Upper lobe of right lung (tissue), 1 donor: ENCODE results near the gene STK31. TPM values are rescaled to one million over a fixed set of nuclear protein-coding genes. Genes with fewer than 3 reads are reported as not detected.
"Not testable (repeated sequence)": the region's sequence is repeated elsewhere in the genome, so short reads cannot be mapped to it uniquely, and the experiment has no call there.

Experiments used
- ATAC-seq: fragments of 200-7000 bp; cut with Tn5 transposase; one replicate; pipeline ENCODE4 v1.9.1; 2020; ENCODE audit warnings: mild to moderate bottlenecking, moderate library complexity
- DNase-seq: peaks from one replicate; pipeline ENCODE4 v3.0.0-alpha.2; 2020
- H3K27ac ChIP-seq: fragments of 200-600 bp; one replicate; pipeline ENCODE4 v1.8.0; 2022
- H3K27me3 ChIP-seq: fragments of 200-600 bp; one replicate; pipeline ENCODE4 v1.8.0; 2022; ENCODE audit warnings: mild to moderate bottlenecking
- H3K36me3 ChIP-seq: fragments of 200-600 bp; one replicate; pipeline ENCODE4 v1.8.0; 2022
- H3K4me1 ChIP-seq: fragments of 200-600 bp; one replicate; pipeline ENCODE4 v1.8.0; 2022
- H3K4me3 ChIP-seq: fragments of 200-600 bp; one replicate; pipeline ENCODE4 v1.8.0; 2022; ENCODE audit warnings: mild to moderate bottlenecking
- H3K9me3 ChIP-seq: fragments of 200-600 bp; one replicate; pipeline ENCODE4 v1.8.0; 2022
- intact Hi-C: fragments of 100-400 bp; cut with DNase I; formaldehyde crosslinking; loops from one replicate; pipeline ENCODE4 v1.11.0; 2022
- total RNA-seq: library from RNA; stranded (reverse); fragmentation: NEBNext Ultra II Directional; extraction: Animal tissue kit (Norgen Biotek cat#: 25700); gene quantifications from one replicate; pipeline ENCODE4 v1.2.1, GENCODE V29; 2021
- TF ChIP-seq, protein P1 (sequence below): fragments of 200-600 bp; IDR thresholded peaks from one replicate; pipeline ENCODE4 v1.8.0; 2022; ENCODE audit warnings: antibody characterized with exemption
- donor health status: DM: no; HTN: yes; CAD: no; lungs with severe emphysema.

STK31 gene
- total RNA-seq, 1 donor from 2014 or later: 1.1 TPM

DNA sequence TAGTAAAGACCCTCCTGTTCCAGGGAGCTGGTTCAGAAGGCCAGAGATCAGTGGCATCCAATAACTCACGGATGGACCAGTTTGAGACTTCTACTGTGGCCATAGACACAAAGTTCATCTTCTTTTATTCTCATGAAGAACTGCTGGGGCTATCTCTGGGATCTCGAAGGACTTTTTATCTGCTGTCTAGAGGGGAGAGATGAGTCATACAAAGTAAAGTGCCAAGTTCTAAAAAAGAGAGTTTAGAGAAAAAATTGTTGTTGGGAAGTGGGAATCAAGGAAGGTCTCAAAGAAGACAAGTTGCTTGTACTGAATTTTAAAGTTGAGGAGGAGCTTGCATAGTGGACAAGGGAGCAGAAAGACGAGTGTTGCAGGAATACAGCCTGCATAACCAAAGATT, 38.0 kb upstream of the STK31 start:
- no peaks in the 10 kb centered on the region for H3K9me3 ChIP-seq
- intact Hi-C loops: no loop called here
- TF ChIP-seq, protein P1, sequence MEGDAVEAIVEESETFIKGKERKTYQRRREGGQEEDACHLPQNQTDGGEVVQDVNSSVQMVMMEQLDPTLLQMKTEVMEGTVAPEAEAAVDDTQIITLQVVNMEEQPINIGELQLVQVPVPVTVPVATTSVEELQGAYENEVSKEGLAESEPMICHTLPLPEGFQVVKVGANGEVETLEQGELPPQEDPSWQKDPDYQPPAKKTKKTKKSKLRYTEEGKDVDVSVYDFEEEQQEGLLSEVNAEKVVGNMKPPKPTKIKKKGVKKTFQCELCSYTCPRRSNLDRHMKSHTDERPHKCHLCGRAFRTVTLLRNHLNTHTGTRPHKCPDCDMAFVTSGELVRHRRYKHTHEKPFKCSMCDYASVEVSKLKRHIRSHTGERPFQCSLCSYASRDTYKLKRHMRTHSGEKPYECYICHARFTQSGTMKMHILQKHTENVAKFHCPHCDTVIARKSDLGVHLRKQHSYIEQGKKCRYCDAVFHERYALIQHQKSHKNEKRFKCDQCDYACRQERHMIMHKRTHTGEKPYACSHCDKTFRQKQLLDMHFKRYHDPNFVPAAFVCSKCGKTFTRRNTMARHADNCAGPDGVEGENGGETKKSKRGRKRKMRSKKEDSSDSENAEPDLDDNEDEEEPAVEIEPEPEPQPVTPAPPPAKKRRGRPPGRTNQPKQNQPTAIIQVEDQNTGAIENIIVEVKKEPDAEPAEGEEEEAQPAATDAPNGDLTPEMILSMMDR: no peak
- H3K36me3 ChIP-seq: no peaks in the 10 kb centered on the region
- DNase-seq: no peak
- no peaks in the 10 kb centered on the region for H3K27me3 ChIP-seq
- H3K27ac ChIP-seq: no peak overlapping the region
- no peaks in the 10 kb centered on the region for H3K4me1 ChIP-seq
- H3K4me3 ChIP-seq: no peak overlapping the region
- no peak for ATAC-seq

DNA sequence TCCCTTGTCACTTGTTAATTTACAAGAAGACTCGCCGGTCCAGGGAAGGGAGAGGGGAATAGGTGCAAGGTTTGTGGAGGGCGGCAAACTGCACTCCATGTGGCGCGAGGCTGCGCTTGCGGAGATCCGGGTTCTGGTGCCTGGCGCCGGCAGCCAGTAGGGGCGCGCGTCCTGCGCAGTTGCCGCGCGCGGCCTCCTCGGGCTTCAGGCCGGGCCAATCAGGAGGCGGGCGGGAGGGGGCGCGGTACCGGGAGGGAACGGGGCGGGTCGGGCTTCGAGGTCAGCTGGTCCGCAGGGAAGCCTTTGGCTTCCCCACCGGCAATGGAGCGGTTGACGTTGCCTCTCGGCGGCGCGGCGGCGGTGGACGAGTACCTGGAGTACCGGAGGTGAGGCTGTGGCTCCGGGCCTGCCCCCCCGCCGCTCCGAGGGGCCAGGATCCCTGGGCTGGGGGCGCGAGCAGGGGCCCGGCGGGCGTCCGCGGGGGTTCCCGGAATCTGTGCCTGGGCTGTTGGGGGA, 30.1 kb upstream of the STK31 start, which contains the start of gene FAM221A:
Gene FAM221A (plus strand): TSS at position 302 of the 516 bp plus-strand sequence. CDS start 20 bp downstream, at position 322.
- H3K36me3 ChIP-seq: no peaks in the 10 kb centered on the region
- peak; percentile 100 for ATAC-seq
- H3K9me3 ChIP-seq: no peaks in the 10 kb centered on the region
- no peaks in the 10 kb centered on the region for H3K27me3 ChIP-seq
- peak within 1 kb of the TSS; percentile 88 for H3K27ac ChIP-seq
- H3K4me3 ChIP-seq: peak within 1 kb of the TSS; percentile 94
- intact Hi-C loops: no loop called here
- peaks cover 6% of the 10 kb centered on the region for H3K4me1 ChIP-seq
- TF ChIP-seq, protein P1: peak; percentile 79
- DNase-seq: peak; percentile 97

DNA sequence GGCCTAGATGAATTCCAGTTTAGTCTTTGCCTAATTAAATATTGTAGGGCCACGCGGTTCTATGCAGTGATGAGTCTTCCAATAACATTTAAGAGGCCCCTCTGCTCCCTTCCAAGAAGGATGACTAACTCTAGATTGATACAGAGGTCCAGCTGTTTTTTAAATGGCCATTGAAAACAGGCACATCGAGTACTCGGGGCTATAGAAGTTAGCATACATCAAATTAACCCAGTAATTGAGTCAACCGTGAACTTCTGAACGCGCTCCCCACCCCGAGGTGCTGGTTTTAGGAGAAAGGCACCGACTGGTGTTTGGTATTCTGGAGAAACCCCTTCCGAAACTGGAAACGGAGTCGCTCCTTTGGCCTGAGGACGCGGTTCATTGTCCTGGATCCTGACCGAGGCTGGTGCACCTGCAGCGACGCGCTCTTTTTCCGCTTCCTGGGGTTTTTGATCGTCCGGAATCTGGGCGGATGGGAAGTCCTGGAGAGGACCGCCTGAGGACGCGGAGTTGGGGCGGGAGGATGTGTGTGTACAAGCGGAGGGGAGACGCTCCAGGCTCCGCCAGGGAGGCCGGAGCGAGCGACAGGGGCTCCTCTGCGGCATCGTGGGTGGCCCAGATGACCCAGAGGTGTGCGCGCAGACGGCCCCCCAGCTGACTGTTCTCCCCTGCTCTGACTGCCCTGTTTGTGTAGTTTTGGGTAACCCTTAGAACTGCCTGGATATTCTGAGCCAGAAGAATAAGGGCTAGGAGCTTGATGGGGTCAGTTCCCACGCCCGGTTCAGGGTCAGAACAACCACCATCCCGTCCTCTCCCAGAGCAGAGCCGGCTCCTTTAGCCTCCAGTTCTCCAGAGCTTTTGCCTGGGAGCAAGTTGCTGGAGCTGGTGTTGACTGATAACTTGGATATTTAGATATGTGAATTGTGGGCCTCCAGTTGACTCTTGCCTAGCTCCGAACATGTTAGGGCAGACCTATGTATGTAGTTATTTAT, 29.3 kb upstream of the STK31 start:
- Histone ChIP-seq H3K36me3 (no peaks in the 10 kb centered on the region), H3K9me3 (no peaks in the 10 kb centered on the region), H3K27me3 (no peaks in the 10 kb centered on the region), H3K4me3 (peak overlapping the region; percentile 94), H3K4me1 (peaks cover 6% of the 10 kb centered on the region), H3K27ac (peak overlapping the region; percentile 88)
- intact Hi-C loops: no loop called here
- TF ChIP-seq, protein P1: no peak
- peak; percentile 86 for DNase-seq
- ATAC-seq: peak; percentile 88

DNA sequence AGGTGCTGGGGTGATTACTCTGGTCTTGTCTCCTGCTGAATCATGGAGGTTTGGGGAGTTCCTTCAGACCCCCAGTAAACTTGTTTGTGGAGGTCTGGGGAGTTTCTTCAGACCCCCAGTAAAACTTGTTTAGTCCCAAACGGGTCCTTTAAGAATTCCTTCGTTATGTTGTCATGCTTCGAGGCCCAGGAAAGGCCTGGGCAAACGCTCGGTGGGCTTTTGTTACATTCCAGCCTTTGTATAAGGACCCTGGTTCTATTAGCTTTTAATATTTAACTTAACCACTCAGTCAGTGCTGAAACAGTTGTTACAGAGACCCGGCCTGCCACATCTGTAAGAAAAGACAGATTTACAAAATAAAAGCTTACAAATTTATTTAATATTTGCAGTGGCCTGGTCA, 26.0 kb upstream of the STK31 start:
- H3K4me3 ChIP-seq, DNase-seq, H3K27me3 ChIP-seq, H3K27ac ChIP-seq, H3K9me3 ChIP-seq, ATAC-seq, H3K4me1 ChIP-seq, H3K36me3 ChIP-seq, intact Hi-C loops: not testable (repeated sequence)

DNA sequence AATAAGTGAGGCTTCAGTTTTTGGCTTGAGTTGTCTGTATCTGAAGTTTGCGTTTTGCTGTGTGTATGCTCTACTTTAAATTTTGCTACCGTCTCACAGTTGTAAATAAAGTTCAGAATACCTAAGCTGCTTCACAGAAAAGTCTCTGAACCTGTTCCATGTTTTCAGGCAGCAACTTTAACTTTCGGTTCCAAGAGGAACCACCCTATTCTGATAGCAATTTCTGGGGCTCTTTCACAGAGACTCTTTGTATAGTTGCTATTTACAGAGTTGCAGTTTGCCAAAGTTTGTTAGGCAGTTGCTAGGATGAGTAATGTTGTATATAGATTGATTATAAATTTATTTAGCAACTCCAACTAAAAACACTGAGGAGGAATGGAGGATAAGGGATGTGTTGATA, 24.3 kb upstream of the STK31 start:
- Histone ChIP-seq H3K27me3 (no peaks in the 10 kb centered on the region), H3K4me3 (no peak overlapping the region), H3K4me1 (peaks cover 6% of the 10 kb centered on the region), H3K36me3 (peaks cover 20% of the 10 kb centered on the region), H3K27ac (no peak overlapping the region), H3K9me3 (no peaks in the 10 kb centered on the region)
- ATAC-seq (no peak), DNase-seq (no peak)
- TF ChIP-seq, protein P1: no peak
- intact Hi-C loops: no loop called here

DNA sequence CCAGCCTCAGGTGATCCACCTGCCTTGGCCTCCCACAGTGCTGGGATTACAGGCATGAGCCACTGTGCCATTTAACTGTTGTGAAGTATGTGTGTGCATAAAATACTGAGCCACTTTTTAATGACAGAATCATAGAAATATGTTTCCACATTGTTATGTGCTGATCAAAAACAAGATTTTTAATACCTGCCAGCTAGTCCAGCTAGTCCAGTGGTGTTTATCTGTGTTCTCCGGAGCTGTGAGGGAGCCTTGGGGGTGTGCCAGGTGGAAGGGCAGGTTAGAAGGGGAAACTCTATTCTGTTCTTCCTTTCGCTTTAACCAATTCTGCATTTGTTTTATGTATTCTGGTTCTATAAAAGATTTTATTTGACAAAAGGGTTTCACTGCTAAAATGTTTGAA, 23.0 kb upstream of the STK31 start:
- intact Hi-C loops: no loop called here
- H3K27me3 ChIP-seq: no peaks in the 10 kb centered on the region

More for the DNA sequence above, 23.0 kb upstream of the STK31 start:
- no peak for DNase-seq
- Histone ChIP-seq H3K9me3 (no peaks in the 10 kb centered on the region), H3K4me1 (no peaks in the 10 kb centered on the region), H3K36me3 (peaks cover 32% of the 10 kb centered on the region), H3K27ac (no peak overlapping the region), H3K4me3 (no peak overlapping the region)
- no peak for ATAC-seq
- TF ChIP-seq, protein P1: no peak
